Cardiac muscle cell (in vitro differentiated cells and primary cell): ENCODE results near the gene YEATS4. TPM values are rescaled to one million over a fixed set of nuclear protein-coding genes. Genes with fewer than 3 reads are reported as not detected.

ENCODE experiments used
- DNase-seq, 2 donors: peaks; one replicate each; pipeline versions ENCODE4 v3.0.0 to v3.0.0-alpha.2; 2010 to 2017; ENCODE audit warnings: low read depth in 1 of 2, low spot score in 1 of 2
- H3K27ac ChIP-seq: fragments of 200-600 bp; sonication (generic); 2 replicates; pipeline ENCODE4 v1.5.1; 2016
- H3K27me3 ChIP-seq: fragments of 200-600 bp; sonication (generic); 2 replicates; pipeline ENCODE4 v1.6.0; 2016; ENCODE audit warnings: control low read depth
- H3K36me3 ChIP-seq: fragments of 200-600 bp; sonication (generic); 2 replicates; pipeline ENCODE4 v1.5.1; 2016; ENCODE audit warnings: control low read depth
- H3K4me1 ChIP-seq: fragments of 200-600 bp; sonication (generic); 2 replicates; pipeline ENCODE4 v1.8.1; 2017; ENCODE audit warnings: low read depth, mild to moderate bottlenecking, mixed run types
- H3K4me3 ChIP-seq: fragments of 200-600 bp; sonication (generic); 2 replicates; pipeline ENCODE4 v1.5.1; 2016; ENCODE audit warnings: mild to moderate bottlenecking
- H3K9me3 ChIP-seq: fragments of 200-600 bp; sonication (generic); 2 replicates; pipeline ENCODE4 v1.5.1; 2017; ENCODE audit warnings: low read depth, mild to moderate bottlenecking, control low read depth
- CTCF ChIP-seq: IDR thresholded peaks from 2 replicates; pipeline ENCODE4 v1.5.1; 2012; ENCODE audit warnings: low read depth, mild to moderate bottlenecking, low read length
- polyA plus RNA-seq: library from polyadenylated mRNA; unstranded; fragments of >200 nt; fragmentation: Nextera tagmentation; extraction: Ambion mirVana; gene quantifications from 2 replicates; pipeline ENCODE4 v1.2.1, GENCODE V29; 2016
- total RNA-seq: library from RNA; depleted of rRNA; stranded (reverse); fragments of >200 nt; gene quantifications from 2 replicates; pipeline ENCODE4 v1.2.3, GENCODE V29; 2016

Gene YEATS4
- total and polyA plus RNA-seq, 2 experiments from 2014 or later, result 29.6 to 129 TPM

- no peak for DNase-seq
- Histone ChIP-seq H3K27me3 (no peaks in the 10 kb centered on the region), H3K9me3 (no peaks in the 10 kb centered on the region), H3K4me3 (no peak overlapping the region), H3K27ac (no peak overlapping the region), H3K36me3 (no peaks in the 10 kb centered on the region), H3K4me1 (peaks cover 5% of the 10 kb centered on the region)
- TF ChIP-seq CTCF, result no peak
Measured at GRCh38 chr12:69350777-69351176, 8.8 kb upstream of the YEATS4 start.

- no peak for DNase-seq
- H3K4me1 ChIP-seq, result peaks cover 5% of the 10 kb centered on the region
- no peaks in the 10 kb centered on the region for H3K36me3 ChIP-seq
Measured at GRCh38 chr12:69351462-69352236, 7.9 kb upstream of the YEATS4 start.

GRCh38 chr12:69352904-69353303 lies 6.6 kb upstream of the YEATS4 start:
- Histone ChIP-seq H3K9me3 (no peaks in the 10 kb centered on the region), H3K4me1 (peaks cover 5% of the 10 kb centered on the region), H3K4me3 (no peak overlapping the region), H3K27me3 (no peaks in the 10 kb centered on the region), H3K27ac (no peak overlapping the region), H3K36me3 (no peaks in the 10 kb centered on the region)
- TF ChIP-seq CTCF, result no peak
- no peak for DNase-seq

More at GRCh38 chr12:69351462-69352236, 7.9 kb upstream of the YEATS4 start:
- Histone ChIP-seq H3K27me3 (no peaks in the 10 kb centered on the region), H3K27ac (no peak overlapping the region), H3K4me3 (no peak overlapping the region), H3K9me3 (no peaks in the 10 kb centered on the region)
- TF ChIP-seq CTCF, result no peak

- Histone ChIP-seq H3K27ac (no peak overlapping the region), H3K4me3 (no peak overlapping the region), H3K9me3 (no peaks in the 10 kb centered on the region), H3K4me1 (peaks cover 5% of the 10 kb centered on the region), H3K36me3 (no peaks in the 10 kb centered on the region), H3K27me3 (no peaks in the 10 kb centered on the region)
- DNase-seq, result no peak
- TF ChIP-seq CTCF, result no peak
Measured at GRCh38 chr12:69354172-69354555, 5.4 kb upstream of the YEATS4 start.

- no peak for DNase-seq
- Histone ChIP-seq H3K4me3 (no peak overlapping the region), H3K4me1 (peaks cover 7% of the 10 kb centered on the region), H3K27me3 (no peaks in the 10 kb centered on the region), H3K36me3 (no peaks in the 10 kb centered on the region), H3K27ac (peak overlapping the region; percentile 22), H3K9me3 (no peaks in the 10 kb centered on the region)
- no peak for TF ChIP-seq CTCF
Measured at GRCh38 chr12:69354556-69355187, 4.9 kb upstream of the YEATS4 start.
